Liver (tissue), 9 donors: ENCODE measurements around the gene CUEDC1. TPM values are rescaled to one million over a fixed set of nuclear protein-coding genes. Genes with fewer than 3 reads are reported as not detected.
"Not testable (repeated sequence)": the region's sequence is repeated elsewhere in the genome, so short reads cannot be mapped to it uniquely, and the experiment has no call there.

Experiments used
- DNase-seq: peaks from one replicate; pipeline ENCODE4 v3.0.0-alpha.2; 2017; ENCODE audit warnings: low spot score
- H3K27ac ChIP-seq, 2 donors: one replicate each; pipeline ENCODE4 v1.7.0; 2013; ENCODE audit warnings: inconsistent platforms in 2 of 2, low read length in 2 of 2, control low read depth in 1 of 2, low read depth in 1 of 2, mild to moderate bottlenecking in 1 of 2
- H3K27me3 ChIP-seq, 4 donors: one replicate each; pipeline versions ENCODE4 v1.6.1 to v1.7.0; 2013; ENCODE audit warnings: low read length in 3 of 4, inconsistent platforms in 1 of 4, mild to moderate bottlenecking in 1 of 4, moderate library complexity in 1 of 4; ENCODE audit not compliant: control insufficient read depth in 4 of 4, insufficient read depth in 4 of 4
- H3K36me3 ChIP-seq, 4 donors: one replicate each; pipeline versions ENCODE4 v1.6.1 to v1.7.0; 2013; ENCODE audit warnings: low read length in 3 of 4, mild to moderate bottlenecking in 3 of 4, low read depth in 1 of 4, moderate library complexity in 1 of 4; ENCODE audit not compliant: control insufficient read depth in 4 of 4, insufficient read depth in 3 of 4
- H3K4me1 ChIP-seq, 4 donors: one replicate each; pipeline versions ENCODE4 v1.6.1 to v1.7.0; 2013; ENCODE audit warnings: low read length in 3 of 4, mild to moderate bottlenecking in 3 of 4, moderate library complexity in 1 of 4; ENCODE audit not compliant: control insufficient read depth in 4 of 4, insufficient read depth in 4 of 4
- H3K4me3 ChIP-seq, 3 donors: one replicate each; pipeline versions ENCODE4 v1.6.1 to v1.7.0; 2013; ENCODE audit warnings: low read length in 3 of 3, control low read depth in 1 of 3, low read depth in 1 of 3, mild to moderate bottlenecking in 1 of 3
- H3K9ac ChIP-seq, 2 donors: one replicate each; pipeline ENCODE4 v1.7.0; 2013; ENCODE audit warnings: low read length in 2 of 2, mild to moderate bottlenecking in 2 of 2, moderate library complexity in 2 of 2, control low read depth in 1 of 2, low read depth in 1 of 2
- H3K9me3 ChIP-seq, 4 donors: one replicate each; pipeline versions ENCODE4 v1.6.1 to v1.7.0; 2013; ENCODE audit warnings: low read length in 3 of 4; ENCODE audit not compliant: control insufficient read depth in 4 of 4
- ATF3 ChIP-seq: IDR thresholded peaks from 2 replicates; pipeline ENCODE4 v1.6.1; 2016; ENCODE audit warnings: antibody characterized with exemption
- CTCF ChIP-seq: fragments of 150-350 bp; IDR thresholded peaks from 2 replicates; pipeline ENCODE4 v1.5.1; 2017; ENCODE audit warnings: improper control_type of control experiment, low read depth, low read length; ENCODE audit not compliant: missing input control
- EGR1 ChIP-seq, 2 donors: IDR thresholded peaks; 2 replicates each; pipeline ENCODE4 v1.6.1; 2016 to 2018; ENCODE audit warnings: antibody characterized with exemption in 2 of 2, low read depth in 2 of 2
- GABPA ChIP-seq, 2 donors: IDR thresholded peaks in 1 of 2; conservative IDR thresholded peaks in 1 of 2; 2 replicates each; pipeline ENCODE4 v1.6.1; 2016; ENCODE audit warnings: antibody characterized with exemption in 2 of 2, mild to moderate bottlenecking in 1 of 2, moderate library complexity in 1 of 2
- HNF4G ChIP-seq: IDR thresholded peaks from 2 replicates; pipeline ENCODE4 v1.6.1; 2016; ENCODE audit warnings: antibody characterized with exemption
- JUND ChIP-seq, 2 donors: IDR thresholded peaks; 2 replicates each; pipeline ENCODE4 v1.6.1; 2016; ENCODE audit warnings: antibody characterized with exemption in 2 of 2
- REST ChIP-seq: IDR thresholded peaks from 2 replicates; pipeline ENCODE4 v1.6.1; 2016; ENCODE audit warnings: antibody characterized with exemption, mild to moderate bottlenecking
- SP1 ChIP-seq: IDR thresholded peaks from 2 replicates; pipeline ENCODE4 v1.6.1; 2018; ENCODE audit warnings: antibody characterized with exemption, mild to moderate bottlenecking
- YY1 ChIP-seq: IDR thresholded peaks from 2 replicates; pipeline ENCODE4 v1.6.1; 2016; ENCODE audit warnings: antibody characterized with exemption, mild to moderate bottlenecking
- WGBS: extraction: QIAGEN DNeasy Blood & Tissue Kit; methylation state at CpG from one replicate; pipeline ENCODE4 v1.1.7; 2013; 5-methylcytosine and 5-hydroxymethylcytosine counted together
- polyA plus RNA-seq, 2 donors: library from polyadenylated mRNA; stranded (reverse) in 1 of 2; unstranded in 1 of 2; fragments of 200-250 nt in 1 of 2; fragments of >200 nt in 1 of 2; fragmentation: Nextera tagmentation in 1 of 2; extraction: Ambion mirVana in 1 of 2; gene quantifications; one replicate each; pipeline versions ENCODE4 v1.2.1 to v1.2.3, GENCODE V29; 2013 to 2015
- total RNA-seq, 2 donors: library from RNA; depleted of rRNA; stranded (reverse); fragments of >200 nt; gene quantifications; one replicate each; pipeline ENCODE4 v1.2.3, GENCODE V29; 2014
- TF ChIP-seq, protein P1 (sequence below): IDR thresholded peaks from 2 replicates; pipeline ENCODE4 v1.6.1; 2016; ENCODE audit warnings: antibody characterized with exemption
- donor health status: healthy.
- donor health status: healthy.
- donor health status: healthy.
- donor health status: healthy.
- donor health status: healthy.

CUEDC1 gene
- total and polyA plus RNA-seq, 4 donors = 2.6 to 4.9 (median 3.4) TPM

DNA sequence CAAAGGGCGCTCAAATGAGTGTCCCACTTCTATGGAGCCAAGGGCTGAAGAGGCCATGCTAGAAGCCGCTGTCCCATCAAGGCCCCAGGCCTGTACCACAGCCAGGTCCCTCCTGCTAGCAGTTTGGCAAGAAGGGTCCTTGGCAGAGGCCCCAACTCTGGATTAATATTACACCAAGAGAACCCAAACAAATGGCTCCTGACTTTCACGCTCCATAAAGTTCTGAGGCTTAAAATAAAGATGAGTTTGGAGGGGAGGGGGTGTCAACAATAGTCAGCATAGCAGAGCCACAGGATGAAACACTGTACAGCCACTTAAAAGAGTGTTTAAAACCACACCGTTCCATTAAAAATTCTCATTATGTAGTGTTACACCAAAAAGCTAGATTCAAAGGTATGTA lies 30.5 kb downstream of the CUEDC1 start (continued):
- TF ChIP-seq CTCF (no peak), ATF3 (no peak), GABPA (IDR thresholded peaks at IDR 0.05 in 1 of 2, conservative IDR thresholded peaks at IDR 0.05 in 1 of 2) (no peak), YY1 (no peak), JUND (IDR thresholded peaks at IDR 0.05) (no peak)

GRCh38 chr17:57923182-57923872 lies 31.9 kb downstream of the CUEDC1 start:
- Histone ChIP-seq H3K36me3 (no peaks in the 10 kb centered on the region), H3K9ac (no peak overlapping the region), H3K27ac (no peak overlapping the region), H3K4me1 (peaks cover 0 to 3% (median 0%) of the 10 kb centered on the region in 4 donors), H3K9me3 (no peaks in the 10 kb centered on the region), H3K4me3 (no peak overlapping the region), H3K27me3 (no peaks in the 10 kb centered on the region)
- 92% methylated on average over 5 of the region's 5 CpGs for WGBS
- DNase-seq = no peak
- TF ChIP-seq SP1 = no peak

DNA sequence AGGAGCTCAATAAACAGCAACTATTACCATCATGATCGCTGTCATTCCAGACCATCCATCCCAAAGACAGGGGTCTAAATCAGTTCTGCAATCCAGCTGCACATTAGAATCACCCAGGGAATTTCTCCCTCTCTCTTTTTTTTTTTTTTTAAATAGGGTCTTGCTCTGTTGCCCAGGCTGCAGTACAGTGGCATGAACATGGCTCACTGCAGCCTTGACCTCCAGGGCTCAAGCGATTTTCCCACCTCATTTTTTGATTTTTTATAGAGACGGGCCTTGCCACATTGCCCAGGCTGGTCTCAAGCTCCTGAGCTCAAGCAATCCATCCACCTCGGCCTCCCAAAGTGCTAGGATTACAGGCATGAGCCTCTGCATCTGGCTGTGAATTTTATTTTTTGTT lies 32.5 kb downstream of the CUEDC1 start:
- not testable (repeated sequence) for H3K36me3 ChIP-seq, H3K9ac ChIP-seq, H3K27ac ChIP-seq, H3K4me1 ChIP-seq, DNase-seq, H3K9me3 ChIP-seq, H3K4me3 ChIP-seq, H3K27me3 ChIP-seq
- WGBS = 96% methylated on average over 4 of the region's 4 CpGs

DNA sequence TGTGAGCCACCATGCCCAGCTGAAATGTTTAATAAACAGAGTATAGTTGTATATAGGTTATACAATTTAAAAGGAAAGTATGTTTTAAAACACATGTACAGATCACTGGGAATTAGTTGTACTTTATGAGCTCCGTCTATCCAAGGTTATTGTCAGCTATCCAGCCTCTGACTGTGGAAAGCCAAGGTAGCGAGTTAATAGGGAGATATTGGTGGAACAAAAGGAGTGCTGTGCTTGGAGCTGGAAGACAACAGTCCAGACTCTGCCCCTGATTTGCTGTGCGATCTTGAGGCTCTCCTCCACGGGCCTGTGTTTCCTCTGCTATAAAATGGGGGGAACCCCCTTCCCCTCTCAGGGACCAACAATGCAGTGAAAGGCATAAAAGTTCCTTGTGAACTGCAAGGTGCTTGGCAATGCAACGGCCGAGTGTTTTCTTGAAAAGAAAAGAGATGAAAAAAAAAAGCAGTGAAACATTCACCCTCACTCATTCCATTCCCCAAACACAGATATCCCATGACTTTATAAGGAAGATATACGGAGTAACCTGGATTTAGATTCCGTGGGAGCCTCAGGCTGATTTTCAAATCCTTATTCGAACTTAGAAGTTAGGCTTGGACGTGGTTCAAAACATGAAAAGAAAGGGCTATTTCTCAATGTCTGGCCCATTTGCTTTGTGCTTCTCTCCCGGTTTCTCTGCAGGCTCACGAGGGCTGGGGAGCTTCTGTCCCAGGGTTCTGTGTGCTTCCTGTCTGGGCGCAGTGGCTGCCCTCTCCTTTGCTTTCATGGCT lies 34.1 kb downstream of the CUEDC1 start:
- H3K4me1 ChIP-seq = peaks cover 0 to 3% (median 0%) of the 10 kb centered on the region in 4 donors
- 59% methylated on average over 13 of the region's 13 CpGs for WGBS
- no peaks in the 10 kb centered on the region for H3K9me3 ChIP-seq
- H3K27ac ChIP-seq = no peak overlapping the region
- no peaks in the 10 kb centered on the region for H3K36me3 ChIP-seq
- H3K4me3 ChIP-seq = no peak overlapping the region
- H3K9ac ChIP-seq = no peak overlapping the region
- TF ChIP-seq, protein P1, sequence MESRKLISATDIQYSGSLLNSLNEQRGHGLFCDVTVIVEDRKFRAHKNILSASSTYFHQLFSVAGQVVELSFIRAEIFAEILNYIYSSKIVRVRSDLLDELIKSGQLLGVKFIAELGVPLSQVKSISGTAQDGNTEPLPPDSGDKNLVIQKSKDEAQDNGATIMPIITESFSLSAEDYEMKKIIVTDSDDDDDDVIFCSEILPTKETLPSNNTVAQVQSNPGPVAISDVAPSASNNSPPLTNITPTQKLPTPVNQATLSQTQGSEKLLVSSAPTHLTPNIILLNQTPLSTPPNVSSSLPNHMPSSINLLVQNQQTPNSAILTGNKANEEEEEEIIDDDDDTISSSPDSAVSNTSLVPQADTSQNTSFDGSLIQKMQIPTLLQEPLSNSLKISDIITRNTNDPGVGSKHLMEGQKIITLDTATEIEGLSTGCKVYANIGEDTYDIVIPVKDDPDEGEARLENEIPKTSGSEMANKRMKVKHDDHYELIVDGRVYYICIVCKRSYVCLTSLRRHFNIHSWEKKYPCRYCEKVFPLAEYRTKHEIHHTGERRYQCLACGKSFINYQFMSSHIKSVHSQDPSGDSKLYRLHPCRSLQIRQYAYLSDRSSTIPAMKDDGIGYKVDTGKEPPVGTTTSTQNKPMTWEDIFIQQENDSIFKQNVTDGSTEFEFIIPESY = no peak
- TF ChIP-seq REST = no peak
- no peak for TF ChIP-seq HNF4G
- TF ChIP-seq EGR1 (IDR thresholded peaks at IDR 0.05; ENCODE audit: low read depth in 2 of 2) = no peak
- TF ChIP-seq JUND (IDR thresholded peaks at IDR 0.05) = no peak
- no peaks in the 10 kb centered on the region for H3K27me3 ChIP-seq
- no peak for DNase-seq
